Neural cell (in vitro differentiated cells): ENCODE results near the gene TTLL12. TPM values are rescaled to one million over a fixed set of nuclear protein-coding genes. Genes with fewer than 3 reads are reported as not detected.

Experiments used
- H2AFZ ChIP-seq: fragments of 200-600, 300-800 bp; sonication (generic), shearing (Covaris generic); 2 replicates; pipeline ENCODE4 v1.6.0; 2014; ENCODE audit warnings: low read depth, mild to moderate bottlenecking, antibody characterized with exemption, low read length, moderate library complexity
- H3F3A ChIP-seq: fragments of 200-600 bp; shearing (Covaris generic); 2 replicates; pipeline ENCODE4 v1.6.1; 2016; ENCODE audit warnings: mild to moderate bottlenecking, moderate library complexity, mixed read lengths, antibody characterized with exemption, low read length; ENCODE audit not compliant: insufficient read depth, poor library complexity, severe bottlenecking
- H3K27ac ChIP-seq: fragments of 200-600, 300-800 bp; sonication (generic), shearing (Covaris generic); 2 replicates; pipeline ENCODE4 v1.5.1; 2014; ENCODE audit warnings: mild to moderate bottlenecking, low read length, moderate library complexity
- H3K27me3 ChIP-seq: fragments of 300-800, 200-600 bp; sonication (generic), shearing (Covaris generic); 2 replicates; pipeline ENCODE4 v1.6.0; 2014; ENCODE audit warnings: mild to moderate bottlenecking, low read depth, low read length, moderate library complexity; ENCODE audit not compliant: insufficient read depth
- H3K36me3 ChIP-seq: fragments of 300-800, 200-600 bp; sonication (generic), shearing (Covaris generic); 2 replicates; pipeline ENCODE4 v1.5.1; 2014; ENCODE audit warnings: mild to moderate bottlenecking, antibody characterized with exemption, low read length, moderate library complexity; ENCODE audit not compliant: insufficient read depth
- H3K4me2 ChIP-seq: fragments of 300-800, 200-600 bp; sonication (generic), shearing (Covaris generic); 2 replicates; pipeline ENCODE4 v1.6.0; 2014; ENCODE audit warnings: mild to moderate bottlenecking, low read length
- H3K4me3 ChIP-seq: fragments of 300-800, 200-600 bp; sonication (generic), shearing (Covaris generic); 2 replicates; pipeline ENCODE4 v1.5.1; 2014; ENCODE audit warnings: mild to moderate bottlenecking, low read length, moderate library complexity
- H3K79me2 ChIP-seq: fragments of 200-600 bp; shearing (Covaris generic); replicated peaks from 2 replicates; pipeline ENCODE4 v1.6.0; 2014; ENCODE audit warnings: mild to moderate bottlenecking, low read length, moderate library complexity; ENCODE audit not compliant: insufficient read depth
- H3K9ac ChIP-seq: fragments of 300-800, 200-600 bp; sonication (generic), shearing (Covaris generic); 2 replicates; pipeline ENCODE4 v1.6.1; 2016; ENCODE audit warnings: mild to moderate bottlenecking, low read length, mixed read lengths
- H3K9me2 ChIP-seq: fragments of 200-600 bp; shearing (Covaris generic); 2 replicates; pipeline ENCODE4 v1.6.1; 2016; ENCODE audit warnings: mild to moderate bottlenecking, low read length, mixed read lengths; ENCODE audit not compliant: insufficient read depth
- H3K9me3 ChIP-seq: fragments of 200-600, 300-800 bp; sonication (generic), shearing (Covaris generic); 2 replicates; pipeline ENCODE4 v1.6.1; 2016; ENCODE audit warnings: mild to moderate bottlenecking, mixed run types, low read length, moderate library complexity, mixed read lengths
- H4K20me1 ChIP-seq: fragments of 200-600 bp; shearing (Covaris generic); 2 replicates; pipeline ENCODE4 v1.6.1; 2016; ENCODE audit warnings: mild to moderate bottlenecking, mixed run types; ENCODE audit not compliant: insufficient read depth
- EP300 ChIP-seq: fragments of 450-650 bp; conservative IDR thresholded peaks from 2 replicates; pipeline ENCODE4 v1.6.1; 2014; ENCODE audit warnings: antibody characterized with exemption, mild to moderate bottlenecking, moderate library complexity; ENCODE audit not compliant: poor library complexity, severe bottlenecking
- EZH2 ChIP-seq: fragments of 200-600, 300-800 bp; shearing (Covaris generic), sonication (generic); IDR thresholded peaks from 2 replicates; pipeline ENCODE4 v1.6.1; 2014; ENCODE audit warnings: antibody characterized with exemption, low read length, borderline replicate concordance, mild to moderate bottlenecking; ENCODE audit not compliant: insufficient read depth, poor library complexity, severe bottlenecking
- MXI1 ChIP-seq: fragments of 450-650 bp; conservative IDR thresholded peaks from 2 replicates; pipeline ENCODE4 v1.6.1; 2014; ENCODE audit warnings: antibody characterized with exemption, mild to moderate bottlenecking; ENCODE audit not compliant: poor library complexity, severe bottlenecking
- POLR2AphosphoS5 ChIP-seq: IDR thresholded peaks from 2 replicates; pipeline ENCODE4 v1.6.1; 2012
- RAD21 ChIP-seq: fragments of 450-650 bp; conservative IDR thresholded peaks from 2 replicates; pipeline ENCODE4 v1.6.1; 2014; ENCODE audit warnings: antibody characterized with exemption, mild to moderate bottlenecking, moderate library complexity
- REST ChIP-seq: IDR thresholded peaks from 2 replicates; pipeline ENCODE4 v1.6.1; 2012; ENCODE audit warnings: borderline replicate concordance
- SMC3 ChIP-seq: fragments of 450-650 bp; conservative IDR thresholded peaks from 2 replicates; pipeline ENCODE4 v1.6.1; 2014; ENCODE audit warnings: antibody characterized with exemption, mild to moderate bottlenecking, moderate library complexity; ENCODE audit not compliant: poor library complexity
- TAF1 ChIP-seq: IDR thresholded peaks from 2 replicates; pipeline ENCODE4 v1.6.1; 2012; ENCODE audit warnings: low read depth
- polyA plus RNA-seq: library from polyadenylated mRNA; depleted of rRNA; stranded (reverse); fragments of >200 nt; gene quantifications from 2 replicates; pipeline ENCODE4 v1.2.3, GENCODE V29; 2014
- TF ChIP-seq, protein P1 (sequence below): fragments of 450-650 bp; IDR thresholded peaks from 2 replicates; pipeline ENCODE4 v1.5.1; 2014; ENCODE audit warnings: antibody characterized with exemption, mild to moderate bottlenecking, moderate library complexity; ENCODE audit not compliant: poor library complexity, severe bottlenecking

Gene TTLL12
- polyA plus RNA-seq, 1 donor from 2014 or later, result 22.2 TPM

DNA sequence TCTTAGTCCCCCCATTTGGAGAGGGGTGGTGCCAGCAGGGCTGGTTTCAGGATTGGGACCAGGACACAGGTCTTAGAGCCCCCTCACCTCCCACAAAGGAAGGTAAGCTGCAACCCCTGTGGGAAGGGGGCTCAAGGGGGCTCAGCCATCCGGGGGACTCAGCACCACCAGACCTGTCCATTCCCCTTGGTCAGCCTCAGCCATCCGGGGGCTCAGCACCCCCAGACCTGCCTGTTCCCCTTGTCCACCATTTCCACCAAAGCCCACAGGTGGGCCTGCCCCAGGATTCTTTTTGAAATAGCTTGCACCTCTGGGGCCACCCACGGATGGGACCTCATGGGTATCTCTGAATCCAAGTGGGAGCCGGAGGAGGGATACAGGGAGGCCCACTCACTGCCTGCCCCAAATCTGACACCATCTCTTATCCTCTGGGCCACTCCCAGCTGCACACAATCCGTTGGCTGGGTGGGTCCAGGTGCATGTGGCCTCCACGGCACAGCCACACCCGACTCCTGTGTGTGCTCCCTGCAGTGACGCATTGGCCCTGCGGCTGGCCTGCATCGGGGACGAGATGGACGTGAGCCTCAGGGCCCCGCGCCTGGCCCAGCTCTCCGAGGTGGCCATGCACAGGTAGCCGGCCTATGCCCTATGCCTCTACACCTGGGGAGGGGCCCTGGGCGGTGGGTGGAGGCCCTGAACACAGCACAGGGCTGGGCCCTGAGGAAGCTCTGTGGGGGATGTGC, 59.6 kb downstream of the TTLL12 start:
- H4K20me1 ChIP-seq, result no peaks in the 10 kb centered on the region
- H3K36me3 ChIP-seq, result no peaks in the 10 kb centered on the region
- H3F3A ChIP-seq, result no peaks in the 10 kb centered on the region
- no peak overlapping the region for H3K27ac ChIP-seq
- no peak overlapping the region for H3K9ac ChIP-seq
- no peak overlapping the region for H3K4me2 ChIP-seq
- H3K4me3 ChIP-seq, result no peak overlapping the region
- H3K9me2 ChIP-seq, result no peaks in the 10 kb centered on the region
- no peak overlapping the region for H2AFZ ChIP-seq
- no peaks in the 10 kb centered on the region for H3K79me2 ChIP-seq
- no peaks in the 10 kb centered on the region for H3K27me3 ChIP-seq
- TF ChIP-seq SMC3 (no peak), EZH2 (no peak), TAF1 (no peak)
- TF ChIP-seq, protein P1, sequence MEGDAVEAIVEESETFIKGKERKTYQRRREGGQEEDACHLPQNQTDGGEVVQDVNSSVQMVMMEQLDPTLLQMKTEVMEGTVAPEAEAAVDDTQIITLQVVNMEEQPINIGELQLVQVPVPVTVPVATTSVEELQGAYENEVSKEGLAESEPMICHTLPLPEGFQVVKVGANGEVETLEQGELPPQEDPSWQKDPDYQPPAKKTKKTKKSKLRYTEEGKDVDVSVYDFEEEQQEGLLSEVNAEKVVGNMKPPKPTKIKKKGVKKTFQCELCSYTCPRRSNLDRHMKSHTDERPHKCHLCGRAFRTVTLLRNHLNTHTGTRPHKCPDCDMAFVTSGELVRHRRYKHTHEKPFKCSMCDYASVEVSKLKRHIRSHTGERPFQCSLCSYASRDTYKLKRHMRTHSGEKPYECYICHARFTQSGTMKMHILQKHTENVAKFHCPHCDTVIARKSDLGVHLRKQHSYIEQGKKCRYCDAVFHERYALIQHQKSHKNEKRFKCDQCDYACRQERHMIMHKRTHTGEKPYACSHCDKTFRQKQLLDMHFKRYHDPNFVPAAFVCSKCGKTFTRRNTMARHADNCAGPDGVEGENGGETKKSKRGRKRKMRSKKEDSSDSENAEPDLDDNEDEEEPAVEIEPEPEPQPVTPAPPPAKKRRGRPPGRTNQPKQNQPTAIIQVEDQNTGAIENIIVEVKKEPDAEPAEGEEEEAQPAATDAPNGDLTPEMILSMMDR, result no peak
- no peaks in the 10 kb centered on the region for H3K9me3 ChIP-seq

- no peak overlapping the region for H2AFZ ChIP-seq
- no peak overlapping the region for H3K4me2 ChIP-seq
- TF ChIP-seq TAF1, result no peak
- no peak for TF ChIP-seq RAD21
- no peak for TF ChIP-seq SMC3
- TF ChIP-seq, protein P1, result no peak
- no peak for TF ChIP-seq POLR2AphosphoS5
- TF ChIP-seq REST, result no peak
- TF ChIP-seq EZH2, result no peak
- TF ChIP-seq MXI1, result no peak
- no peak for TF ChIP-seq EP300
- H3K9me2 ChIP-seq, result no peaks in the 10 kb centered on the region
- no peaks in the 10 kb centered on the region for H3F3A ChIP-seq
- no peak overlapping the region for H3K9ac ChIP-seq
- H3K9me3 ChIP-seq, result no peaks in the 10 kb centered on the region
- H3K36me3 ChIP-seq, result no peaks in the 10 kb centered on the region
- H4K20me1 ChIP-seq, result no peaks in the 10 kb centered on the region
- no peak overlapping the region for H3K27ac ChIP-seq
- H3K4me3 ChIP-seq, result no peak overlapping the region
- no peaks in the 10 kb centered on the region for H3K79me2 ChIP-seq
- H3K27me3 ChIP-seq, result no peaks in the 10 kb centered on the region
These were observed 60.3 kb downstream of the TTLL12 start for GRCh38 chr22:43126501-43127165.
